ENCODE data around the gene OR4C45.
"Not testable (repeated sequence)": the region's sequence is repeated elsewhere in the genome, so short reads cannot be mapped to it uniquely, and the experiment has no call there.

The OR4C45 gene

GRCh38 chr11:50032574-50032973 lies at the start of gene OR4C45:
OR4C45 (plus strand) TSS chr11:50032874.
- no peak for DNase-seq

GRCh38 chr11:49995565-49995964 lies 37.1 kb upstream of the OR4C45 start:
- peak; percentile 78 for DNase-seq

- no peak for DNase-seq
These were observed 2.5 kb upstream of the OR4C45 start for GRCh38 chr11:50030193-50030592.

- not testable (repeated sequence) for DNase-seq
These were observed 3.6 kb downstream of the OR4C45 start for GRCh38 chr11:50036239-50036638.

- no peak for DNase-seq
These were observed 4.6 kb downstream of the OR4C45 start for GRCh38 chr11:50037251-50037650.

GRCh38 chr11:50044647-50045046 lies 12.0 kb downstream of the OR4C45 start:
- DNase-seq, result no peak

GRCh38 chr11:50063056-50063455 lies 30.4 kb downstream of the OR4C45 start:
- DNase-seq, result not testable (repeated sequence)

- DNase-seq, result no peak
These were observed 37.7 kb downstream of the OR4C45 start for GRCh38 chr11:50070389-50070788.

- no peak for DNase-seq
These were observed 39.0 kb downstream of the OR4C45 start for GRCh38 chr11:50071584-50072225.

- DNase-seq, result no peak
These were observed 39.8 kb downstream of the OR4C45 start for GRCh38 chr11:50072226-50073112.

- no peak for DNase-seq
These were observed 40.7 kb downstream of the OR4C45 start for GRCh38 chr11:50073113-50074105.

GRCh38 chr11:50074161-50074560 lies 41.5 kb downstream of the OR4C45 start:
- no peak for DNase-seq

GRCh38 chr11:50075856-50076255 lies 43.2 kb downstream of the OR4C45 start:
- DNase-seq, result no peak

GRCh38 chr11:50077526-50077925 lies 44.9 kb downstream of the OR4C45 start:
- no peak for DNase-seq

GRCh38 chr11:50078001-50078400 lies 45.3 kb downstream of the OR4C45 start:
- DNase-seq, result no peak

GRCh38 chr11:50078946-50079345 lies 46.3 kb downstream of the OR4C45 start:
- not testable (repeated sequence) for DNase-seq

- DNase-seq, result no peak
These were observed 47.6 kb downstream of the OR4C45 start for GRCh38 chr11:50080256-50080655.

Measured in NCI-H1694 (cell line).